ENCODE measurements around the gene TSPAN18.

DNA sequence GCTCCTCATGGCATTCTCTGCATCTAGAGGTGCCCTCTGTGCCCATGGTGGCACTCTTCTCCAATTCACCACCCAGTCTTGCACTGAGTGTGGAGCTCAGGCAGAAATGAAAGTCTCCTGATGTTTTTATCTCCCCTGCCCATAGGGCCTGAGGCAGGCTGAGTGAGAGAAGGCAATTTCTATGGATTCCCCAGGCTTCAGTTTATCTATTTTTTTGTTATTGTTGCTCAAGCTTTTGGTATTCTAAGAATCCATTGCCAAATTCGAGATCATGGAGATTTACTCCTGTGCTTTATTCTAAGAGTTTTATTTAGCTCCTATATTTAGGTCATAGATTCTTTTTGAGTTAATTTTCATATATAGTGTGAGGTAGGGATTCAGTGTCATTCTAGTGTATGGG, 40.7 kb downstream of the TSPAN18 start:
- no peak for TF ChIP-seq CTCF (tag by site-specific recombination; IDR thresholded peaks at IDR 0.05)
- TF ChIP-seq ZNF561 (tag by site-specific recombination; IDR thresholded peaks at IDR 0.05; ENCODE audit: borderline replicate concordance), result no peak
- TF ChIP-seq, protein P1, sequence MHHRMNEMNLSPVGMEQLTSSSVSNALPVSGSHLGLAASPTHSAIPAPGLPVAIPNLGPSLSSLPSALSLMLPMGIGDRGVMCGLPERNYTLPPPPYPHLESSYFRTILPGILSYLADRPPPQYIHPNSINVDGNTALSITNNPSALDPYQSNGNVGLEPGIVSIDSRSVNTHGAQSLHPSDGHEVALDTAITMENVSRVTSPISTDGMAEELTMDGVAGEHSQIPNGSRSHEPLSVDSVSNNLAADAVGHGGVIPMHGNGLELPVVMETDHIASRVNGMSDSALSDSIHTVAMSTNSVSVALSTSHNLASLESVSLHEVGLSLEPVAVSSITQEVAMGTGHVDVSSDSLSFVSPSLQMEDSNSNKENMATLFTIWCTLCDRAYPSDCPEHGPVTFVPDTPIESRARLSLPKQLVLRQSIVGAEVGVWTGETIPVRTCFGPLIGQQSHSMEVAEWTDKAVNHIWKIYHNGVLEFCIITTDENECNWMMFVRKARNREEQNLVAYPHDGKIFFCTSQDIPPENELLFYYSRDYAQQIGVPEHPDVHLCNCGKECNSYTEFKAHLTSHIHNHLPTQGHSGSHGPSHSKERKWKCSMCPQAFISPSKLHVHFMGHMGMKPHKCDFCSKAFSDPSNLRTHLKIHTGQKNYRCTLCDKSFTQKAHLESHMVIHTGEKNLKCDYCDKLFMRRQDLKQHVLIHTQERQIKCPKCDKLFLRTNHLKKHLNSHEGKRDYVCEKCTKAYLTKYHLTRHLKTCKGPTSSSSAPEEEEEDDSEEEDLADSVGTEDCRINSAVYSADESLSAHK (tag by site-specific recombination; IDR thresholded peaks at IDR 0.05), result no peak
- TF ChIP-seq SCRT1 (tag by site-specific recombination; IDR thresholded peaks at IDR 0.05; ENCODE audit: borderline replicate concordance), result no peak
- TF ChIP-seq TRIM28 (IDR thresholded peaks at IDR 0.05; ENCODE audit: borderline replicate concordance, low read length), result no peak
- no peak for TF ChIP-seq ZNF664 (tag by site-specific recombination; IDR thresholded peaks at IDR 0.05)
- TF ChIP-seq ZNF274 (IDR thresholded peaks at IDR 0.05; ENCODE audit: low read length), result no peak
- TF ChIP-seq ZNF274 (tag by site-specific recombination; IDR thresholded peaks at IDR 0.05; ENCODE audit: borderline replicate concordance), result no peak
- TF ChIP-seq ZNF23 (tag by site-specific recombination; IDR thresholded peaks at IDR 0.05; ENCODE audit: borderline replicate concordance), result no peak
- TF ChIP-seq ATF2 (tag by site-specific recombination; IDR thresholded peaks at IDR 0.05; ENCODE audit: low read depth), result no peak
